Urothelium cell line (cell line): ENCODE data around the gene CCDC107.
"Not testable (repeated sequence)": the region's sequence is repeated elsewhere in the genome, so short reads cannot be mapped to it uniquely, and the experiment has no call there.

Source experiments
- DNase-seq: peaks from one replicate; pipeline ENCODE4 v3.0.0; 2011; ENCODE audit warnings: low spot score, mixed read lengths
- FAIRE-seq: peaks from 2 replicates; lab custom pipeline; 2011; peaks lifted over from hg19 to GRCh38; lab: Jason Lieb, UNC

CCDC107 gene

DNA sequence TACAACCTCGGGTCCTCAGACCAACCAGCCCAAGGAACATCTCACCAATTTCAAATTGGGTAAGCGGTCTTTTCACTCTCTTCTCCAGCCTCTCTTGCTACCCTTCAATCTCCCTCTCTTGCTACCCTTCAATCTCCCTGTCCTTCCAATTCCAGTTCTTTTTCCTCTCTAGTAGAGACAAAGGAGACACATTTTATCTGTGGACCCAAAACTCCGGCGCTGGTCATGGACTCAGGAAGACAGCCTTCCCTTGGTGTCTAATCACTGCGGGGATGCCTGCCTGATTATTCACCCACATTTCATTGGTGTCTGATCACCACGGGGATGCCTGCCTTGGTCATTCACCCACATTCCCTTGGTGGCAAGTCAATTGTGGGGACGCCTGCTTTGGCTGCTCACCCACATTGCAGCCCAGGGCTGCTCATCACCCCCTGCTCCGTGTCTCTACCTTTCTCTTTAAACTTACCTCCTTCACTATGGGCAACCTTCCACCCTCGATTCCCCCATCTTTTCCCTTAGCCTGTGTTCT, 20.6 kb upstream of the CCDC107 start:
- DNase-seq, result not testable (repeated sequence)

DNA sequence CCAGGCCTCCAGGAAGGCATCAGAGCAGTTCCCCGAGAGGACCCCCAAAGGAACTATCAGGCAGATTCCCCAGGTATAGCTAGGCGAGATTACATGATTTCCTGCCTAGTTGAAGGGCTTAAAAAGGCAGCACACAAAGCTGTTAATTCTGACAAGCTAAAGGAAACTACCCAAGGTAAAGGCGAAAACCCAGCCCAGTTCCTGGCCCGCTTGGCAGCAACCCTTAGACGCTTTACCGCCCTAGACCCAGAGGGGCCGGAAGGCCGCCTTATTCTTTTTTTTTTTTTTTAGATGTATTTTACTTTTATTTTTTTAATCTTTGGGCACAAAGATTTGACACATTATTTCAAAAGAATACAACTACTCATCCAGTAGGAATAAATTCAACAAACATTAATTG, 19.3 kb upstream of the CCDC107 start:
- DNase-seq, FAIRE-seq: not testable (repeated sequence)

More for the DNA sequence above, 20.6 kb upstream of the CCDC107 start:
- not testable (repeated sequence) for FAIRE-seq

DNA sequence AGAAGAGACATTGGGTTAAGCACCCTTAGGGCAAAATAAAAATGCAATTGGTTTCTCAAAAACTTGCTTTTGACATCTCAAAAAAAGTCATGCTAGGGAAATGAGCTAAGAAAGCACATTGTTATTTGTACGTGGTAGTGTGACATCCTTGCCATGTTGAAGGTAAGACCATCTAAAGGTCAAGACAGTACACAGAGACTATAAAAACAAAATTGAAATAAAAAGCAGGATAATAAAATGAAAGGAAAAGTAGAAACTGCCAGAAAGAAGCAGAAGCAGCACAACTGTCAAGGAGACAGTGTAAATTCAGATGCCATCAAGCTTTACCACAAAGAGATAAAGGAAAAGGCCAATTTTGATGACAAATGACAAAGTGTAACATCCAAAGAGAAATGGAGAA, 18.9 kb upstream of the CCDC107 start:
- DNase-seq, FAIRE-seq: not testable (repeated sequence)

DNA sequence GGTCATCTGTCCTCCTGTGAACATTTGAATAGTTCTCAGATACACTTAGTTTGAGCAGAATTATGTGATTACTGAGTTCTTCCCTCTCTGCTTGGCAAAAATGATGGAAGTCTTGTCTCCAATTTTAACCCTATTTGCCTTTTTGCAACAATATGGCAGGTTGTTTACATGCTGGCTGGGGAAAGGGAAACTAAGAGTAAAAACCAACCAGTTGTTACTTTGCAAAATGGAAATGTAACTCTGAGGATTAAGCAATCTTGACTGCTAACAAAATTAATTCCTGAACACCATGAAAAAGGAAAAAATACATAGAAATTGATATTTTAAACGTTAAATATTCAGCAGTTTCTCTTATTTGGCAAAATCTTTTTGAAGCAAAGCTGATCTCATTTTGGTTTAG, 18.5 kb upstream of the CCDC107 start:
- no peak for FAIRE-seq

DNA sequence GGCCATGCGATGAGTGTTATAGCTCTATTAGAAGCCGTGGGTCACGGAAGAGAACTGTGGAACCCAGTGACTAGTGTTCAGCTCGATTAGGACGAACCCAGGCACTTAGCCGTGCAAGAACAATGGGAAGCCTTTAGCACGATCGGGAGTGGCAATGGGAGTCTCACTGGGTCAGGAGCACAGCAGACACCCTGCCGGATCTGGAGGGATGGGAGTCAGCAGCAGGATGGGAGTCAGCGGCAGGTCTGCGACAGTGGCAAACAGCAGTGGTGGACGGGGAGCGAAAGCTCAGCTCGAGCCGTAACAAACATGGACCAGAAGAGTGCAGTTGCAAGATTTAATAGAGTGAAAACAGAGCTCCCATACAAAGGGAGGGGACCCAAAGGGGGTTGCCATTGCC, 17.7 kb upstream of the CCDC107 start:
- DNase-seq, FAIRE-seq: not testable (repeated sequence)

More for the DNA sequence above, 18.5 kb upstream of the CCDC107 start:
- no peak for DNase-seq

DNA sequence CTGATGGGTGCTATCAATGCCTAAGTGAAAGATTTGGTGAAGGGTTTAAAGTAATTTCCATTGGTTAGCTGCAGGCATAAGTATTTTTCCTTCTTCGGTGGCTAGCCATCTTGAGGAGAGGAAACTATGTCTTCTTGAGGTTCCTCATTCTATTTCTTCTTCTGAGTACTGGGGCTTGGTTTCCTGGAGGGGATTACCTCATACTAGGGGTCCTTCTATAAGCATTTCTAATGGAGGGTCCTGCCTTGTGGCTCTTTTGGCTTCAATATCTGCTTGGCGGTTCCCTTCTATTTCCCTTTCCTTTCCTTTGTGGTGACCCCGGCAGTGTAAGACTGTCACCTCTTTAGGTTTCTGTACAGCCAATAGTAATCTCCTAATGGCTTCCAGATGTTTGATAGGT, 16.6 kb upstream of the CCDC107 start:
- not testable (repeated sequence) for DNase-seq, FAIRE-seq

DNA sequence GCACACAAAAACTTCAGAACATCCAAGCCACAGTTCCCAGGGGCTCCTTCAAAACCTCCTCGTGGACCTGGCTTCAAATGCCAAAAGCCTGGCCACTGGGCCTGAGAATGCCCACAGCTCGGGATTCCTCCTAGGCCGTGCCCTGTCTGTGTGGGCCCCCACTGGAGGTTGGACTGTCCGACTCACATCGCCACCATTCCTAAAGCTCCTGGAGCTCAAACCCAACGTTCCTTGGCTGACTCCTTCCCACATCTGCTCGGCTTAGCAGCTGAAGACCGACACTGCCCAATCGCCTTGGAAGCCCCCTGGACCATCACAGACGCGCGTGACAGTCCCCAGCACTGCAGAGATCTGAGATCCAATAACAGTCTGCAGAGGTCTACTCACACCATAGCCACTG, 15.0 kb upstream of the CCDC107 start:
- FAIRE-seq (no peak), DNase-seq (no peak)

DNA sequence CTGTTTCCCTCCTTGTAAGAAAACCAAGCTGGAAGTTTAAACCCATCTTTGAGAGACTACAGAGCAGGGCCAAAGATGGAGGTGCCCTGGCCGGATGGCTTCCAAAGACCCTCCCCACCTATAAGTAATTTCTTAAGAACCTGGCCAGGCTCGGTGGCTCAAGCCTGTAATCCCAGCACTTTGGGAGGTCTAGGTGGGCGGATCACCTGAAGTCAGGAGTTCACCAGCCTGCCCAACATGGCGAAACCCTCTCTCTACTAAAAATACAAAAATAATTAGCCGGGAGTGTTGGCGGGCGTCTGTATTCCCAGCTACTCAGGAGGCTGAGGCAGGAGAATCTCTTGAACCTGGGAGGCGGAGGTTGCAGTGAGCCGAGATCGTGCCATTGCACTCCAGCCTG, 12.4 kb upstream of the CCDC107 start:
- not testable (repeated sequence) for FAIRE-seq, DNase-seq

DNA sequence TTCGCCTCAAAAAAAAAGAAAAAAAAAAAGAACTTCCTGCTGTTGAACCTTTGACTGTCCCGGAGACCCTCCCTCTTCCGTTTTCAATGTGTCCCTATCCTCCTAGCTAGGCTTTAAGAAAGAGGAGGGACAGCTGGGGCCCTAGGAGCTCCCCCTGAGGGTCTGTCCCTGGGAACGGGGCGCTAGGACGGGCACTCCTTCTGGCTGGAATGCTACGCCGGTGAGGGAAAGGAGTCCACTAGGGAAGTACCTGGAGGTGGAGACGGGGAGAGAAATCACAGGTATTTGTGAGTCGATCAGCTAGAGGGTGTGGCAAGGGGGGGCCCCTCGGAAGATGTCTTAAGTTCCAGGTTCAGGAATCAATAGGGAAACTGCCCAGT, 11.9 kb upstream of the CCDC107 start:
- DNase-seq, result peak; percentile 67
- no peak for FAIRE-seq

DNA sequence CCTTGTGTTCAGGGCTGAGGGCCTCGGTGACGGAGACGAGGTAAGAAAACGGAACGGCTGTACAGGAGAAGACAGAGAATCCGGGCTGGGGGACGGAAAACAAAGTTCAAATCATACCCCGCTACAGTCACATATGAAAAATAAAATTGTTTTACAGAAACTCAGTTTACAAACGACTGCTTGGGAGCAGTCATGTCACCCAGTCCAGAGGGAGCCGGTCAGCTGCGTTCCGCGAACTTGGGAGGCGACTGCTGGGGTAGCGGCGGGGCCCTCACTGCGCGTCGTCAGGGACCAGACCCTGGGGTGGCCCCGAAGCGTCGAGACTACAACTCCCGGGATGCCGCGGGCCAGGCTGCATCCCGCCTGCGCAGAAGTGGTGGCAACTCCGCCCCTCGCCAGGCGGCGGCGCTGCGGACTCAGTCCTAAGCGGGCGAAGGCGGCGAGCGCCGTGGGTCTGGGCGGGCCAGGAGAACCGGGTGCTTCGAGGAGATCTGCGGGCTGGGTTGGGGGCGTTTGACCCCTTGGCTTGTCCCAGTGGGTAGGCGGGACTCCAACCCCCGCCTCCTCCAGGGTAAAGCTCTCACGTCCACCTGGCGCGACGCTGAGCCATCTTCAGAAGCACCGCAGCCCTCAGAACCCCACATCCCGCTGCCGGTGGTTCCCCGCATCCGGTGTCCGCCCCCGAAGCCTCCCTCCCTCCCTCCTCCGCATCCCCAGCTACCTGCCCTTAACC, 11.4 kb upstream of the CCDC107 start:
- FAIRE-seq (peak; percentile 76), DNase-seq (peak; percentile 97)

DNA sequence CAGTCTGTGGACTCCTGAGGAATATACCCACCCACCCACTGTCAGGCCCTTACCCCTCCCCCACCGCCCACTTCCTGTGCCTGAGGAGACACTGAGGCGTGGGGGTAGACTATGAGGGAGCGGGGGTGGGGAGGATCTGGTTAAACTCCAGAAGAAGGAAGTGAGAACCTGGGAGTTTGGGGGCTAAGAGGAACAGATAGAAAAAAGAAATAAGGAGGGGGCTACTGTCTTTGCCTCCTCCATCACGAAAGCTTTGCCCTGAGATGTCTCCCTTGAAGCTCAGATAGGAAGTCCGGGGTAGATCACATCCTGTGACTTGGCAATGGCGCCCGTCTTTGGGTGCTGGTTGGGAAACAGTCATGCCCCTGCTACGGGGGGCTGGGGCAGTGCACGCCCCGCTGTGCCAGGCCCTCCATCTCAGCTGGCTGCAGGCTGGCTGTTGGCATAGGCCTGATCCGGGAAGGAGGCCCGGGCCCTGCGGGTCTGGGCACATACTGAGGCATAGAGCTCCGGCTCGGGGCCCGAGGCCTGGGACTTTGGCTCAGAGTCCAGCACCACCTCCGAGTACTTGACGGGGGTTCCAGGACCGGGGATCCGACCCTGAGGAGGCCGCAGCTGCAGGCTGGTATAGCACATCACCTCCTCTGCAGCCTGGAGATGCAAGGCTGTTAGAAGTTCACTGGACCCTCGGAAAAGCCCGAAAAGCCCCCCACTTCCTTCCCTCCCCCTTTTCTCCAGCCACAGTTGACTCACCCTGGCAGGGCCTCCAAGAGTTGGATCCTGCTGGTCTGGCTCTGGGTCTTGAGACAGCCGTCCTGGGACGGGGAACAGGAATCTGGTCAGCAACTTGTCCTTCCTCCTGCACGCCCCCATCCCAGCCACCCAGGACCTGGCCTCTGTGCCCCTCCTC, 8.4 kb upstream of the CCDC107 start:
- FAIRE-seq (no peak), DNase-seq (no peak)

DNA sequence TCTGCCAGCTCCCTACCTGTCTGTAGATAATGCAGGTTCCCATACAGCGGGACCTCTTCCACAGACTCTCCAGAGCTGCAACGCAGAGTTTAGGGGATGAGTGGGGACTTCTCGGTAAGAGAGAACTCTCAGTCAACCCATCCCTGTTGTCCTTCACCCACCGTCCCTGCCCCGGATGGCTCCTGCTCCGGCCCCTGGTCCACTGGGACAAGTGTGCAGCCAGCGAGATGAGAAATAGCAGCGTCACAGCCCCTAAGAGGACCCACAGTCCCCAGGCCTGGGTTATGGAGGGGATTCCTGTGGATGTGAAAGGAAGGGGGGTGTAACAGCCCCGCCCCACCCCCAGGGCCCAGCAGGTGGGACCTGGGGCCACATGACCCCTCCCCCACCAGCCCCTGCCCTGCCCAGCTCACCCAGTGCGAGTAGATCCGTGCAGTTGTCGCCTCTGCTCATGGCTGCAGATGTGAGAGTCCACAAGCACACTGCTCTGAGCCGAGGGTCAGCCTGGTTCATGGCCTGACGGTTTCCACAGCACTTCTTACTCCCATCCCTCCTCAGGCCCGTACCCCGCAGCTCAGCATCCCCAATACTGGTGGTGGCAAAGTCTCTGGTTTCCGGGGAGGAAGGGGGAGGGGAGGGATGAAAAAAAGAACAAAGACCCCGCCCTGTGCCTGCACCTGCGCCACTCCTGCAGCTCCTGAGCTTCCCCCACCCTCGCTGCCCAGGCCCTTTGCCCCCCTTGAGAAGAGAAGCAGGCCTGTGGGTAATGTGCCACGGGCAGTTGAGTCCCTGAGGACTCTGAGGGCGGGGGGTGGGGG, 7.5 kb upstream of the CCDC107 start, which contains the start of gene SIT1:
Gene SIT1, minus strand, starts transcription at position 591 of the 818 bp plus-strand sequence. Its CDS starts 78 bp downstream, at position 513.
- FAIRE-seq (no peak), DNase-seq (no peak)

DNA sequence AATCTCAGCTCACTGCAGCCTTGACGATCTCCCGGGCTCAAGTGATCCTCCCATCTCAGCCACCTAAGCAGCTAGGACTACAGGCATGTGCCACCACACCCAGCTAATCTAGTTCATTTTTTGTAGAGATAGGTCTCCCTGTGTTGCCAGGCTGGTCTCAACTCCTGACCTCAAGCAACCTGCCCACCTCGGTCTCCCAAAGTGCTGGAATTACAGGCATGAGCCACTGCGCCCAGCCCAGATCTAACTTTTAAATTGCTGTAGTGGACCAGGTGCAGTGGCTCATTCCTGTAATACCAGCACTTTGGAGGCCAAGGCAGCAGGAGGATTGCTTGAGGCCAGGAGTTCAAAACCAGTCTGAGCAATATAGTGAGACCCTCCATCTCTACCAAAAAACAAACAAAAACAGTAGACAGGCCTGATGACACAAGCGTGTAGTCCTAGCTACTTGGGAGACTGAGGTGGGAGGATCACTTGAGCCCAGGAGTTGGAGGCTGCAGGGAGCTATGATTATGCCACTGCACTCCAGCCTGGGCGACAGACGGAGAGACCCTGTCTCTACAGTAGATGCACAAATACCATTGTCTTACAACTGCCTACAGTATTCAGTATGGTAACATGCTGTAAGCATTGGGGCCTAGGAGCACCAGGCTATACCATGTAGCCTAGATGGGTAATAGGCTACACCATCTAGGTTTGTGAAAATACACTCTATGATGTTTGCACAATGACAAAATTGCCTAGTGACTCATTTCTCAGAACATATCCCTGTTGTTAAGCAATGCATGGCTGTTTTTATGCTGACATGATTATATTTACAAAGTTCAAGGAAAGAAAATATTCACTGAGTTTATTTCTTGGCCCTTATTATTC, 5.9 kb upstream of the CCDC107 start:
- no peak for DNase-seq
- FAIRE-seq, result no peak

DNA sequence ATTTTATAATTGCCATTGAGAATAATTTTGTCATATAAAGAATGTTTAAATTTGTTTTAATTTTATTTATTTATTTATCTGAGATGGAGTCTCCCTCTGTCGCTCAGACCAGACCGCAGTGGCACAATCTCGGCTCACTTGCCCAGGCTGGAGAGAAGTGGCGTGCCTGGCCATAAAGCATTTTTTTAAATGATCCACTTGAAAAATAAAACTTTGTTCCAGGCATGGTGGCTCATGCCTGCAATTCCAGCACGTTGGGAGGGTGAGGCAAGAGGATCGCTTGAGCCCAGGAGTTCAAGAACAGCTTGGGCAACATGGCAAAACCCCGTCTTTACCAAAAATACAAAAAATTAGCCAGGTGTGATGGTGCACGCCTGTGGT, 5.3 kb upstream of the CCDC107 start:
- FAIRE-seq (no peak), DNase-seq (no peak)

DNA sequence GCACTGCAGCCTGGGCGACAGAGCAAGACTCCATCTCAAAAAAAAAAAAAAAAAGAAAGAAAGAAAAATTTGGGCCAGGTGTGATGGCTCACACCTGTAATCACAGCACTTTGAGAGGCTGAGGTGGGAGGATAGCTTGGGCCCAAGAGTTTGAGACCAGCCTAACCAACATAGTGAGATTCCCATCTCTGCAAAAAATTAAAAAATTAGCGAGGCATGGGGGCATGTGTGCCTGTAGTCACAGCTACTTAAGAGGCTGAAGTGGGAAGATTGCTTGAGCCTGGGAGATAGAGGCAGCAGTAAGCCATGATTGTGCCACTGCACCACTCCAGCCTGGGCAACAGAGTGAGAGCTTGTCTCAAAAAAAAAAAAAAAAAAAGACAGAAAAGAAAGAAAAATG, 4.5 kb upstream of the CCDC107 start:
- FAIRE-seq, result no peak
- DNase-seq, result no peak

DNA sequence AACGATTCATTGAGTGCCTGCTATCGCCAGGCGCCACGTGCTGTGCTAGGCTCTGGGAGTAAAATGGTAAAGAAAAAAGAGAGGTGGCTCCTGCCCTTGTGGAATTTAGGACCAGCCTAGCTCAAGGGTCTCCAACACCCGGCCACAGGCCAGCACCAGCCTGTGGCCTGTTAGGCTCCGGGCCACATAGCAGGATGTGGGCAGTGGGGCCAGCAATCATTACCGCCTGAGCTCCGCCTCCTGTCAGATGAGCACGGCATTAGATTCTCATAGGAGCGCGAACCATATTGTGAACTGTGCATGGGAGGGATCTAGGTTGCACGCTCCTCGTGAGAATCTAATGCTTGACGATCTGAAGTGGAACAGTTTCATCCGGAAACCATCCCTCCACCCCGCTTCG, 1.7 kb upstream of the CCDC107 start:
- DNase-seq (no peak), FAIRE-seq (no peak)

DNA sequence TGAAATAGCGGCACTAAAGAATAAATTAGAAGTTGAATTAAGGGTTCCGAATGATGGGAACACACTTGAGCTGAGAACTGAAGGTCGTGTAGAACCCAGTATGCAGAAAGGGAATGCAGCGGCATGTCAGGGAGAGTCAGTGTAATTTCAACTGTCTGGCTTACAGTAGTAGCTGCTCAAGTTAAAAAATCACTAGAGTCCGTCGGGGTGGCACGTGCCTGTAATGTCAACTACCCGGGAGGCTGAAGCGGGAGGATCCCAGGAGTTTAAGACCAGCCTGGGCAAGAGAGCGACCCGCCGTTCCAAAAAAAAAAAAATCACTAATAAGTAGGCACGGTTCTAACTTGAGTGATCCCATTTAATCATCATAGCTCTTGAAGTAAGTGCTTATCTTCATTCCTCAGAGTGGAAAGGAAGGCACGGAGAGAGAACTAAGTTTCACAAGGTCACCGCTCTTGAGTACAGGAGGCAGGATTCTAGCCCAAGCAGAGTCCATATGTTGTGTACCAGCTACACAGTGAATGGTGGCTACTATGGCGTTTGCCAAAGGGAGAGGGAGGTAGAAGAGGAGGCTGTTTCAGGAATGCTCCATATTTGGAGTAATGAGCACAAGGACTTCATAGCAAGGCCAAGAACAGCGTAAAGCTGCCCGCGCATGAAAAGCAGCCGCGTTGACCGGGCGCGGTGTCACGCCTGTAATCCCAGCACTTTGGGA, 1.1 kb upstream of the CCDC107 start:
- FAIRE-seq (no peak), DNase-seq (no peak)

DNA sequence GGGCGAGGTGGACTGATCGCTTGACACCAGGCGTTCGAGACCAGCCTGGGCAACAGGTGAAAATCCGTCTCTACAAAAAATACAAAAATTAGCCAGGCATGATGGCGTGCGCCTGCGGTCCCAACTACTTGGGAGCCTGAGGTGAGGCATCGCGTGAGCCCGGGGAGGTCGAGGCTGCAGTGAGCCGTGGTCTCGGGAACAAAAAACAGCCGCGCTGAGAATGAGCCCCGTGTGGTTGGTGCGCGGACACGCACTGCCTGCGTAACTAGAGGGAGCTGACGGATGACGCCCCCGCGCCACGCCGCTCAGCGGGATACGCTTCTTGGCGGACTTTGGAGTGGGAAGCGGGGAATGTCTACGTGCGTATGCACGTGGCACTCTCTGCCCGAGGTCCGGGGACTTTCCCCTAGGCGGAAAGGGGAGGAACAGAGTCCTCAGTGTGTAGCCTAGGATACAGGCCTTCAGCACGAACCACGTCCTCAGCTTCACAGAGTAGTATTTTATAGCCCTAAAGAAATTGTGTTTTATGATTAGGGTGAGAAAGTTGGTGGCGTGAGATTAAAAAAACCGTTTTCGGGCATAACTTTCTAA, 451 bp upstream of the CCDC107 start, which contains the start of gene RMRP:
Gene RMRP, minus strand, starts transcription at position 474 of the 591 bp plus-strand sequence.
- FAIRE-seq (peak; percentile 9), DNase-seq (peak; percentile 95)

DNA sequence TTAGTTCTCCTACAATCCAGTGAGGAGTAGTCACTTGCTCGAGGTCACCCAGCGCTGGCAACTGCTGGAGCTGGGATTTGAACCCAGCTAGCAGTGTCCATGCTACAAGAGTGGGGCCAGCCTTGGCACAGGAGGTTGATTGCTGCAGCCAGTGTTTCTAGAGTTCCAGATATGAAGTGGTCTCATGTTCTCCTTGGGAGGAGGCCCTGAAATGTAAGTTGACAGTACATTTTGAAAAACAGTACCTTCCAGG, 802 bp downstream of the CCDC107 start:
- DNase-seq (no peak), FAIRE-seq (no peak)
